BLaER1 (cell line): Measurements from ENCODE around the gene MB.
A peak's percentile ranks its signal among the peaks of the same experiment; 100 is the strongest.

Experiments used
- H3K27ac ChIP-seq: shearing (Covaris generic); formaldehyde crosslinking; 2 replicates; pipeline ENCODE4 v1.8.1; 2022
- H3K27me3 ChIP-seq: shearing (Covaris generic); formaldehyde crosslinking; 2 replicates; pipeline ENCODE4 v1.8.1; 2022
- H3K36me3 ChIP-seq: shearing (Covaris generic); formaldehyde crosslinking; 2 replicates; pipeline ENCODE4 v1.8.1; 2022
- H3K4me1 ChIP-seq: shearing (Covaris generic); formaldehyde crosslinking; 2 replicates; pipeline ENCODE4 v1.8.1; 2022
- H3K4me2 ChIP-seq: shearing (Covaris generic); formaldehyde crosslinking; 2 replicates; pipeline ENCODE4 v1.8.1; 2022
- H3K4me3 ChIP-seq: shearing (Covaris generic); formaldehyde crosslinking; 2 replicates; pipeline ENCODE4 v1.8.1; 2022
- H3K9ac ChIP-seq: shearing (Covaris generic); formaldehyde crosslinking; 2 replicates; pipeline ENCODE4 v1.8.1; 2022
- H3K9me3 ChIP-seq: shearing (Covaris generic); formaldehyde crosslinking; 2 replicates; pipeline ENCODE4 v1.8.1; 2022
- H4K20me1 ChIP-seq: shearing (Covaris generic); formaldehyde crosslinking; 2 replicates; pipeline ENCODE4 v1.8.1; 2022
- Cebpa-rat ChIP-seq: shearing (Covaris generic); IDR thresholded peaks from 2 replicates; pipeline ENCODE4 v1.8.1; 2022

MB gene

GRCh38 chr22:35619336-35620094 is 2.4 kb upstream of the MB start:
- Histone ChIP-seq H3K4me2 (no peak overlapping the region), H4K20me1 (no peaks in the 10 kb centered on the region), H3K27ac (no peak overlapping the region), H3K4me1 (peaks cover 34% of the 10 kb centered on the region), H3K27me3 (no peaks in the 10 kb centered on the region), H3K36me3 (no peaks in the 10 kb centered on the region), H3K4me3 (no peak overlapping the region), H3K9me3 (no peaks in the 10 kb centered on the region), H3K9ac (no peak overlapping the region)
- TF ChIP-seq Cebpa-rat = no peak

GRCh38 chr22:35618427-35619223 is 1.5 kb upstream of the MB start:
- no peak overlapping the region for H3K9ac ChIP-seq
- H3K9me3 ChIP-seq = no peaks in the 10 kb centered on the region
- H3K27ac ChIP-seq = no peak overlapping the region
- peaks cover 34% of the 10 kb centered on the region for H3K4me1 ChIP-seq
- H3K4me2 ChIP-seq = no peak overlapping the region
- H3K4me3 ChIP-seq = no peak overlapping the region
- no peaks in the 10 kb centered on the region for H4K20me1 ChIP-seq
- no peak for TF ChIP-seq Cebpa-rat
- no peaks in the 10 kb centered on the region for H3K36me3 ChIP-seq
- no peaks in the 10 kb centered on the region for H3K27me3 ChIP-seq

GRCh38 chr22:35616043-35616442 is 1.1 kb downstream of the MB start:
- TF ChIP-seq Cebpa-rat = no peak
- H3K4me1 ChIP-seq = peaks cover 51% of the 10 kb centered on the region
- no peaks in the 10 kb centered on the region for H3K9me3 ChIP-seq
- H3K4me2 ChIP-seq = peak overlapping the region; percentile 80
- H4K20me1 ChIP-seq = no peaks in the 10 kb centered on the region
- no peak overlapping the region; the same call in 1 of the 2 replicates for H3K4me3 ChIP-seq
- H3K36me3 ChIP-seq = no peaks in the 10 kb centered on the region
- H3K27me3 ChIP-seq = no peaks in the 10 kb centered on the region
- no peak overlapping the region for H3K9ac ChIP-seq
- H3K27ac ChIP-seq = no peak overlapping the region

DNA sequence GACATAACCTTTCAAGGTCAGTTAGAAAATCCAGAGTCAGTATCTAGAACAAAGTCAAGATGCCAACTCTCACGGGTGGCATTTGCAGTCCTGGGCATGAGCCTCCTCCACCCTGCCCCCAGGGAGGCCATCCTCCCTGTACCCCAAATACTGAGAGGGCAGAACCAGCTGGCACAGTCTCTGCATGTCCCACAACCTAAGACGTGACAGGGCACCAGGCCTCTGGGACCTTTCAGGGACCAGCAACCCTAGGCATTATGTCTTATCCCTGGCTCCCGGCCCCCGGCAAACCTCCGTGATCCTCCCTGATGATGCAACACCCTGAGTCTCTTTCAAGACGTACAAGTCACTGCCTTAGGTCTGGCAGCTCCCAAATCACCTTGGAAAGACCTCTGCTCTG is 2.0 kb downstream of the MB start:
- Histone ChIP-seq H3K9ac (no peak overlapping the region), H3K9me3 (no peaks in the 10 kb centered on the region), H3K4me1 (peaks cover 60% of the 10 kb centered on the region), H4K20me1 (no peaks in the 10 kb centered on the region), H3K4me2 (peak overlapping the region; percentile 80), H3K27me3 (no peaks in the 10 kb centered on the region), H3K4me3 (no peak overlapping the region), H3K27ac (no peak overlapping the region), H3K36me3 (no peaks in the 10 kb centered on the region)
- TF ChIP-seq Cebpa-rat = peak; percentile 55; the same call in 1 of the 2 replicates

DNA sequence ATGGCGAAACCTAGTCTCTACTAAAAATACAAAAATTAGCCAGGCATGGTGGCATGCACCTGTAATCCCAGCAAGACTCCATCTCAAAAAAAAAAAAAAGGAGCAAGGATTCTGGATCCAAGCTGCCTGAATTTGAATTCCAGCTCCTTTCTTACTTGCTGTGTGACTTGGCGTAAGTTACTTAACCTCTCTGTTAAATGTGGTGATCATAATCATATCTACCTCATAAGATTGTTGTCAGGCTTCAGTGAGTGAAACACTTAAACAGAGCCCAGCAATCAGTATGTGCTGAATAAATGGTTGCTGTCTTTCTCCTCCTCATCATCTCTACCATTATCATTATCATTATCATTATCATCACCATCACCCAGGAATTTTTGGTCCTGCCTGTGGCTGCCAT is 2.7 kb downstream of the MB start:
- Histone ChIP-seq H4K20me1 (no peaks in the 10 kb centered on the region), H3K4me3 (no peak overlapping the region), H3K4me2 (no peak overlapping the region), H3K36me3 (no peaks in the 10 kb centered on the region), H3K27ac (no peak overlapping the region), H3K9me3 (no peaks in the 10 kb centered on the region), H3K27me3 (no peaks in the 10 kb centered on the region), H3K4me1 (peaks cover 67% of the 10 kb centered on the region), H3K9ac (no peak overlapping the region)
- TF ChIP-seq Cebpa-rat = no peak

DNA sequence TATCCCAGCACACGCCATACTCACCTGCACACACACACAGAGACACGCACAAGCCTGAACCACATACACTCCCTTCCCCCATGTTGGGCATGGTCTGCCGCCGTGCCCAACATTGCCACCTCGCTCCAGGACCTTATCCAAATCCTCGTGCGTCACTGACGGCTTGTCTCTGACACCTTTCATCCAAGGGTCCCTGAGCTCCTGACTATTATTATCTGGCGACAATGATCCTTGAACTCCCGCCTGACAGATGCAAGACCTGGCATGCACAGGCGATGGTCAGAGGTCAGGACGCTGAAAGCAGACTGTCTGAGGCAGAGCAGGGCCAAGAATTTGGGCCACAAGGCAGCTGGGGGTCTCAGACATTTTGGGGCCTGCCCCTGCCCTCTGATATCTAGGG is 4.2 kb downstream of the MB start:
- no peaks in the 10 kb centered on the region for H3K9me3 ChIP-seq
- H4K20me1 ChIP-seq = no peaks in the 10 kb centered on the region
- no peaks in the 10 kb centered on the region for H3K27me3 ChIP-seq
- no peaks in the 10 kb centered on the region for H3K36me3 ChIP-seq
- H3K4me1 ChIP-seq = peaks cover 81% of the 10 kb centered on the region
- H3K27ac ChIP-seq = no peak overlapping the region
- H3K4me2 ChIP-seq = no peak overlapping the region
- TF ChIP-seq Cebpa-rat = no peak
- no peak overlapping the region for H3K9ac ChIP-seq
- H3K4me3 ChIP-seq = no peak overlapping the region

DNA sequence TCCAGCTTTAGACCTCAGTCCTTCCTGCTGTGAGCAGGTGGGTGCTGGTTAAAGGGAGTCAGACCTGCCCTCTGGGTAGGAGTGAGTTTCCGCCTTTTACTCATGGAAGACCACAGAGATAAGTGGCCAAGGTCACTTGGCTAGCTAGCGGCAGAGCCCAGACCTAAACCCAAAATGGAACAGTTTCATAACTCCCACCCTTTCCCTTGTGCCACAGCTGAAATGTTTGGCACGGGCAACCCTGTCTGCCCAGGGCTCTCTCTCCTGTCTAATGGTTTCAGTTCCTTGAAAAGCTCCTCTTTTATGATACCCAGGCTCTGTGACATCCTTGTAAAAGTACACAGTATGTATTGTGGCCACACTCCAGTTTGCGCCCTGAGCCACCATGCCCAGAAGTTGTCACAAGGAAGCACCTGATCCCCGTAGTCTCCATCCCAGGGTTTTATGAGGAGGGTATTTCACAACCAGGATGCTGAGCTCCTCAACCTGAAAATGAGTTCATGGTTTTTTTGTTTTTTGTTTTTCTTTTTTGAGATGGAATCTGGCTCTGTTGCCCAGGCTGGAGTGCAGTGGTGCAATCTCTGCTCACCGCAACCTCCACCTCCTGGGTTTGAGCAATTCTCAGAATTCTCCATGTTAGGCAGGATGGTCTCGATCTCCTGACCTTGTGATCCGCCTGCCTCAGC is 5.1 kb downstream of the MB start:
- no peaks in the 10 kb centered on the region for H3K27me3 ChIP-seq
- no peaks in the 10 kb centered on the region for H3K9me3 ChIP-seq
- H3K36me3 ChIP-seq = no peaks in the 10 kb centered on the region
- no peaks in the 10 kb centered on the region for H4K20me1 ChIP-seq
- peak overlapping the region; percentile 10; the same call in 1 of the 2 replicates for H3K9ac ChIP-seq
- peak overlapping the region; percentile 44; the same call in 1 of the 2 replicates for H3K27ac ChIP-seq
- no peak for TF ChIP-seq Cebpa-rat
- H3K4me1 ChIP-seq = peaks cover 73% of the 10 kb centered on the region
- H3K4me2 ChIP-seq = peak overlapping the region; percentile 74
- H3K4me3 ChIP-seq = no peak overlapping the region

GRCh38 chr22:35611200-35611890 is 5.8 kb downstream of the MB start:
- no peaks in the 10 kb centered on the region for H3K9me3 ChIP-seq
- peak overlapping the region; percentile 74 for H3K4me2 ChIP-seq
- H3K27me3 ChIP-seq = no peaks in the 10 kb centered on the region
- peaks cover 66% of the 10 kb centered on the region for H3K4me1 ChIP-seq
- no peaks in the 10 kb centered on the region for H3K36me3 ChIP-seq
- H3K27ac ChIP-seq = peak overlapping the region; percentile 44; the same call in 1 of the 2 replicates
- TF ChIP-seq Cebpa-rat = no peak
- peak overlapping the region; percentile 10; the same call in 1 of the 2 replicates for H3K9ac ChIP-seq
- H4K20me1 ChIP-seq = no peaks in the 10 kb centered on the region
- no peak overlapping the region for H3K4me3 ChIP-seq

GRCh38 chr22:35610741-35611140 is 6.4 kb downstream of the MB start:
- no peaks in the 10 kb centered on the region for H3K27me3 ChIP-seq
- H3K4me2 ChIP-seq = peak overlapping the region; percentile 74; the same call in 1 of the 2 replicates
- H3K36me3 ChIP-seq = no peaks in the 10 kb centered on the region
- no peak for TF ChIP-seq Cebpa-rat
- H3K9me3 ChIP-seq = no peaks in the 10 kb centered on the region
- H3K4me3 ChIP-seq = no peak overlapping the region
- no peak overlapping the region for H3K9ac ChIP-seq
- H3K4me1 ChIP-seq = peaks cover 60% of the 10 kb centered on the region
- no peak overlapping the region for H3K27ac ChIP-seq
- H4K20me1 ChIP-seq = no peaks in the 10 kb centered on the region
